Measurements from ENCODE around the gene ZNF451. TPM values are rescaled to one million over a fixed set of nuclear protein-coding genes. Genes with fewer than 3 reads are reported as not detected.
"Not testable (repeated sequence)": the region's sequence is repeated elsewhere in the genome, so short reads cannot be mapped to it uniquely, and the experiment has no call there.

The ZNF451 gene, protein sequence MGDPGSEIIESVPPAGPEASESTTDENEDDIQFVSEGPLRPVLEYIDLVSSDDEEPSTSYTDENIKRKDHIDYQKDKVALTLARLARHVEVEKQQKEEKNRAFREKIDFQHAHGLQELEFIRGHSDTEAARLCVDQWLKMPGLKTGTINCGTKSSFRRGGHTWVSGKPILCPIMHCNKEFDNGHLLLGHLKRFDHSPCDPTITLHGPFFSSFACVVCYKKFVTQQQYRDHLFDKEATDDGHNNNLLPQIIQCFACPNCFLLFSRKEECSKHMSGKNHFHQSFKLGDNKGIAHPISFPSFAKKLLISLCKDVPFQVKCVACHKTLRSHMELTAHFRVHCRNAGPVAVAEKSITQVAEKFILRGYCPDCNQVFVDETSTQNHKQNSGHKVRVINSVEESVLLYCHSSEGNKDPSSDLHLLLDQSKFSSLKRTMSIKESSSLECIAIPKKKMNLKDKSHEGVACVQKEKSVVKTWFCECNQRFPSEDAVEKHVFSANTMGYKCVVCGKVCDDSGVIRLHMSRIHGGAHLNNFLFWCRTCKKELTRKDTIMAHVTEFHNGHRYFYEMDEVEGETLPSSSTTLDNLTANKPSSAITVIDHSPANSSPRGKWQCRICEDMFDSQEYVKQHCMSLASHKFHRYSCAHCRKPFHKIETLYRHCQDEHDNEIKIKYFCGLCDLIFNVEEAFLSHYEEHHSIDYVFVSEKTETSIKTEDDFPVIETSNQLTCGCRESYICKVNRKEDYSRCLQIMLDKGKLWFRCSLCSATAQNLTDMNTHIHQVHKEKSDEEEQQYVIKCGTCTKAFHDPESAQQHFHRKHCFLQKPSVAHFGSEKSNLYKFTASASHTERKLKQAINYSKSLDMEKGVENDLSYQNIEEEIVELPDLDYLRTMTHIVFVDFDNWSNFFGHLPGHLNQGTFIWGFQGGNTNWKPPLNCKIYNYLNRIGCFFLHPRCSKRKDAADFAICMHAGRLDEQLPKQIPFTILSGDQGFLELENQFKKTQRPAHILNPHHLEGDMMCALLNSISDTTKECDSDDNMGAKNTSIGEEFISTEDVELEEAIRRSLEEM
- total RNA-seq (100 to 1,000 TPM in 1 of 2 donors, 10 to 100 TPM in 1; 70.1 to 106 TPM), polyA plus RNA-seq (ENCODE audit: insufficient read depth, low read depth, low replicate concordance) (68.1 TPM)
- long read RNA-seq, donor 1, full-length matches to known transcripts, result 4 of 19 reads
- long read RNA-seq, donor 1, partial matches to known transcripts, result 15 of 19 reads
- long read RNA-seq, donor 1, other reads (novel, unspliced or antisense), result 0 of 19 reads
- long read RNA-seq, donor 2, full-length matches to known transcripts, result 7 of 7 reads
- long read RNA-seq, donor 2, partial matches to known transcripts, result 0 of 7 reads
- long read RNA-seq, donor 2, other reads (novel, unspliced or antisense), result 0 of 7 reads

DNA sequence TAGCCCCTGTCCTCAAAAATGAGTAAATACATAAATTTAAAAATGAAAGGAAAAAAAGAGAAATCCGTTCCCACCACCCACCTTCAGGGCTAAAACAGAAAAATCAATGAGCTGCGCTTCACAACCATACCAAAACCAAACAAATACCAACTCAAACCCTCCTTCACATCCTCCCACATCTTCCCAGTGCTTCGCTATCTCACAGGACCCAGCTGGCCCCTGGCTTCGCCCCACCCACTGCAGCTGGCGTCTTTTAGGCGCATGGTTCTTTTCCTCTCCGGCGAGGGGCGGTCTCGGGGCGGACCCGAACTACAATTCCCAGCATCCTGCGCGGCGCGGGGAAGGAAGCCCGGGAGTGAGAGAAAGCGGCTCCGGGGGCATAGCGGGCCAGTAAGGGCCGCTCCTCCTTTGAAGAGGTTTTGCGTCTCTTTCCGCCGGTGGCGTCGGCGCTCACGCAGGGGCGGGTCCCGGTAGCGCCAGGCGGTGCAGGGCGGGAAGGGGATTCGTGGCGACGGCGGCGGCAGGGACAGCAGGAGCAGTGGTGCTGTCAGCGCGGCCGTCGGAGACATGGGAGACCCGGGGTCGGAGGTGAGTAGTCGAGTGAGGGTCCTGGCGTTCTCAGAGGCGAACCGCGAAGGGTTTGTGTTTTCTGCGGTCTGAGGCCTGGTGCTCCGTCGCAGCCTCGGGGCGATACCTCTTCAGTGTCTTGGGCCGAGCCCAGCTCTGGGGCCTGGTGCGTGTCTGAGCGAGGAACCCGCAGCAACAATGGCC lies at the start of gene ZNF451:
Gene ZNF451 (plus strand): TSS at position 502 of the 771 bp plus-strand sequence. CDS start 66 bp downstream, at position 568.
- Histone ChIP-seq H3K27me3 (no peaks in the 10 kb centered on the region), H3K4me1 (peaks cover 14% of the 10 kb centered on the region), H3K9me3 (no peaks in the 10 kb centered on the region), H3K36me3 (ENCODE audit: low read depth, missing control alignments) (no peaks in the 10 kb centered on the region), H3K27ac (peak within 1 kb of the TSS; percentile 84 to 88), H3K4me3 (peak within 1 kb of the TSS; percentile 70 to 77)
- DNase-seq, result peak; percentile 98
- TF ChIP-seq POLR2A (IDR thresholded peaks at IDR 0.05), result peak; percentile 60
- TF ChIP-seq, protein P1, sequence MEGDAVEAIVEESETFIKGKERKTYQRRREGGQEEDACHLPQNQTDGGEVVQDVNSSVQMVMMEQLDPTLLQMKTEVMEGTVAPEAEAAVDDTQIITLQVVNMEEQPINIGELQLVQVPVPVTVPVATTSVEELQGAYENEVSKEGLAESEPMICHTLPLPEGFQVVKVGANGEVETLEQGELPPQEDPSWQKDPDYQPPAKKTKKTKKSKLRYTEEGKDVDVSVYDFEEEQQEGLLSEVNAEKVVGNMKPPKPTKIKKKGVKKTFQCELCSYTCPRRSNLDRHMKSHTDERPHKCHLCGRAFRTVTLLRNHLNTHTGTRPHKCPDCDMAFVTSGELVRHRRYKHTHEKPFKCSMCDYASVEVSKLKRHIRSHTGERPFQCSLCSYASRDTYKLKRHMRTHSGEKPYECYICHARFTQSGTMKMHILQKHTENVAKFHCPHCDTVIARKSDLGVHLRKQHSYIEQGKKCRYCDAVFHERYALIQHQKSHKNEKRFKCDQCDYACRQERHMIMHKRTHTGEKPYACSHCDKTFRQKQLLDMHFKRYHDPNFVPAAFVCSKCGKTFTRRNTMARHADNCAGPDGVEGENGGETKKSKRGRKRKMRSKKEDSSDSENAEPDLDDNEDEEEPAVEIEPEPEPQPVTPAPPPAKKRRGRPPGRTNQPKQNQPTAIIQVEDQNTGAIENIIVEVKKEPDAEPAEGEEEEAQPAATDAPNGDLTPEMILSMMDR (IDR thresholded peaks at IDR 0.05), result no peak
- intact Hi-C loops (cut with DNase I; ENCODE audit: low total_unique reads), result loop anchor here (5.0 kb wide), 1 partner anchor 82 kb away; the partner anchor contains the start of gene BAG2
- WGBS, 2 donors, result 1% methylated on average over 17 to 40 of the region's 58 CpGs

DNA sequence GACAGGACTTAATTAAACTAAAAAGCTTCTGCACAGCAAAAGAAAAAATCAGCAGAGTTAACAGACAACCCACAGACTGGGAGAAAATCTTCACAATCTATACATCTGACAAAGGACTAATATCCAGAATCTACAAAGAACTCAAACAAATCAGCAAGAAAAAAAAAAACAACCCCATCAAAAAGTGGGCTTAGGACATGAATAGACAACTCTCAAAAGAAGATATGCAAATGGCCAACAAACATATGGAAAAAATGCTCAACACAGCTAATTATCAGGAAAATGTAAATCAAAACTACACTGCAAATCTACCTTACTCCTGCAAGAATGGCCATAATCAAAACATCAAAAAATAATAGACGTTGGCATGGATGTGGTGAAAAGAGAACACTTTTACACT lies 45.9 kb upstream of the ZNF451 start:
- intact Hi-C loops (cut with DNase I; ENCODE audit: low total_unique reads); H3K9me3 ChIP-seq; H3K27ac ChIP-seq; H3K4me1 ChIP-seq; H3K27me3 ChIP-seq; H3K36me3 ChIP-seq (ENCODE audit: low read depth, missing control alignments); H3K4me3 ChIP-seq; DNase-seq: not testable (repeated sequence)
- WGBS, 2 donors, result 78 to 80% methylated on average over 1 of the region's 1 CpG

DNA sequence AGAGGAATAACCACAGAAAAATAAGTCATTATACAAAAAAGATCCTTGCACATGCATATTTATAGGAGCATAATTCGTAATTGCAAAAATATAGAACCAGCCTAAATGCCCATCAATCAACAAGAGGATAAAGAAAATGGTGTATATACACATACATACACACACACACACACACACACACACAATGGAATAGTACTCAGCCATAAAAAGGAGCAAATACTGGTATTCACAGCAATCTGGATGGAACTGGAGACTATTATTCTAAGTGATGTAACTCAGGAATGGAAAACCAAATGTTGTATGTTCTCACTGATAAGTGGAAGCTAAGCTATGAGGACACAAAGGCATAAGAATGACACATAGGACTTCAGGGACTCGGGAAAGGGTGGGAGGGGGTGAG lies 45.4 kb upstream of the ZNF451 start:
- H3K27me3 ChIP-seq, result no peaks in the 10 kb centered on the region
- H3K4me1 ChIP-seq, result no peaks in the 10 kb centered on the region
- H3K4me3 ChIP-seq, result no peak overlapping the region
- intact Hi-C loops (cut with DNase I; ENCODE audit: low total_unique reads), result no loop called here
- DNase-seq, result no peak
- WGBS, 2 donors, result 91 to 97% methylated on average over 2 of the region's 2 CpGs
- no peaks in the 10 kb centered on the region for H3K36me3 ChIP-seq (ENCODE audit: low read depth, missing control alignments)
- H3K27ac ChIP-seq, result no peak overlapping the region
- no peaks in the 10 kb centered on the region for H3K9me3 ChIP-seq
- TF ChIP-seq POLR2A (IDR thresholded peaks at IDR 0.05), result no peak
- TF ChIP-seq, protein P1 (IDR thresholded peaks at IDR 0.05), result no peak

DNA sequence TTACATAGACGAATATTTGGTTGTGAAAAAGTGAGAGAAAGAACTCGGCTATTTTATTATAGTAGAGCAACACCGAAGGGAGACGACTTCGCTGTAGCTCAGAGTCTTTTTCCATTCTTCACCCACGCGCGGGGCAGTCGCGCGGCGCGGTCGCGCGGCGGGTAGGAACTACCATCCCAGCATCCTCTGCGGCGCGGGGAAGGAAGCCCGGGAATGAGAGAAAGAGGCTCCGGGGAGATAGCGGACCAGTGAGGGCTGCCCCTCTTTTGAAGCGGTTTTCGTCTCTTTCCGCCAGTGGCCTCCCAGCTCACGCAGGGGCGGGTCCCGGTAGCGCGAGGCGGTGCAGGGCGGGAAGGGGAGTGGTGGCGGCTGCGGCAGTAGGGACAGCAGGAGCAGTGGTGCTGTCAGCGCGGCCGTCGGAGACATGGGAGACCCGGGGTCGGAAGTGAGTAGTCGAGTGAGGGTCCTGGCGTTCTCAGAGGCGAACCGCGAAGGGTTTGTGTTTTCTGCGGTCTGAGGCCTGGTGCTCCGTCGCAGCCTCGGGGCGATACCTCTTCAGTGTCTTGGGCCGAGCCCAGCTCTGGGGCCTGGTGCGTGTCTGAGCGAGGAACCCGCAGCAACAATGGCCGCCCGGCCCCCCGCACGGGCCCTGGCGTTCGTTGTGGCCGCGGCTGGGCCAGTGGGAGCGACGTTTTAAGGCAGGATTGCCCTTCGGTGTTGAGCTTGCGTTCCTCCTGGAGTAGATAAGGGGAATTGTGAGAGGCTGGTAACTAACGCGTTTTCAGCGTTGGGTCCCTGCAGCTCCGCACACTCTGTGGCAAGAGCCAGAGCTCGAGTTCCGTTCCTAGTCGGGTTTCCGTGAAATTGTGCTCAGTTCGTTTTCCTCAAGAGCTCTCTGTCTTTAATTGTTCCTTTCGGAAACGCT lies 43.4 kb upstream of the ZNF451 start, which contains the start of gene KIAA1586:
Gene KIAA1586 (plus strand): TSS at position 362 of the 925 bp plus-strand sequence. CDS start 63 bp downstream, at position 425.
- H3K9me3 ChIP-seq; H3K4me1 ChIP-seq; H3K27me3 ChIP-seq; intact Hi-C loops (cut with DNase I; ENCODE audit: low total_unique reads); H3K36me3 ChIP-seq (ENCODE audit: low read depth, missing control alignments): not testable (repeated sequence)
- DNase-seq, result peak; percentile 95
- H3K4me3 ChIP-seq, result peak within 1 kb of the TSS; percentile 64 to 67
- H3K27ac ChIP-seq, result peak within 1 kb of the TSS; percentile 44 to 66
- 0 to 2% methylated on average over 29 to 46 of the region's 78 CpGs for WGBS, 2 donors

DNA sequence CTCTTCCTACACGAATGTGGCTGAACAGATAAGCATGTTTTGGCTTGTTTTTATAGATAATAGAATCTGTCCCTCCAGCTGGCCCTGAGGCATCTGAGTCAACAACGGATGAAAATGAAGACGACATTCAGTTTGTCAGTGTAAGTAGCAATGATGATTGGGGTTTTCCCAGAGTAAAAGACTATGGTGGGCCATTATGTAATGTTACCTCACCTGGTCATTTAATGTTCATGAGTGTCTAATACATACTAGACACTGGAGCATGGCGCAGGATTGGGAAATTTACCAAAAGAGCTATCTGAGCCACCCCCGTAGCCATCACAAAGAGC lies 42.8 kb upstream of the ZNF451 start:
- H3K4me3 ChIP-seq; H3K4me1 ChIP-seq; H3K27ac ChIP-seq; H3K27me3 ChIP-seq; intact Hi-C loops (cut with DNase I; ENCODE audit: low total_unique reads); H3K36me3 ChIP-seq (ENCODE audit: low read depth, missing control alignments); DNase-seq; H3K9me3 ChIP-seq: not testable (repeated sequence)
- no CpG with 5 or more reads among the region's 5 CpGs for WGBS, 2 donors

DNA sequence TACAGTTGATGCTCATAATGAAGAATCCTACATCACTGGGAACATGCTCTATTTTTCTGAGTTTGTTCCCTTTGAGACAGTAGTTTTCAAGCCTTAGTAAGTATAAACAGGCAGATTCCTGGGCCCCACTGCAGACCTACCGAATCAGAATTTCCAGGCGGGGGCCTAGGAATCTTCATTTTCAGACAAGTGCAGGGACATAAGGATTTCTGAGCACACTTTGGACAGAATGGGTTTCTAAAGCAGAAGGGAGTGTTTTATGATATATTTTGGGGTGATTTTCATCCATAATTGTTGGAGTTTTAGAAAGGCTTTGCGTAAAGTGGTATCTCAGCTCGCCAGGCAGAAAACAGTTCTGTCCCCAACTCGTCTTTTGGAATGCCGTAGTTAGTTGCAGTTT lies 42.1 kb upstream of the ZNF451 start:
- H3K36me3 ChIP-seq (ENCODE audit: low read depth, missing control alignments); H3K9me3 ChIP-seq; H3K4me1 ChIP-seq; H3K27ac ChIP-seq; H3K4me3 ChIP-seq; DNase-seq; intact Hi-C loops (cut with DNase I; ENCODE audit: low total_unique reads); H3K27me3 ChIP-seq: not testable (repeated sequence)
- 66 to 69% methylated on average over 4 to 6 of the region's 6 CpGs for WGBS, 2 donors
